GM12878 (cell line): ENCODE results near the gene KCNJ16. TPM values are rescaled to one million over a fixed set of nuclear protein-coding genes. Genes with fewer than 3 reads are reported as not detected.

Experiments
- ATAC-seq: fragments of 200-7000 bp; cut with Tn5 transposase; 3 replicates; pipeline ENCODE4 v1.9.1; 2020; ENCODE audit warnings: mild to moderate bottlenecking, moderate library complexity
- BruUV-seq: library from RNA; stranded (reverse); fragments of 400-500 nt; replicated peaks from 2 replicates; lab custom pipeline; 2021; lab: Mats Ljungman, UMichigan
- CTCF ChIA-PET: fragments of 300-600 bp; sonication (Branson Sonifier 250); formaldehyde crosslinking; extraction: SDS; loops from one replicate; lab custom pipeline; 2021; ENCODE audit warnings: inconsistent platforms; lab: Yijun Ruan, JAX
- POLR2A ChIA-PET: fragments of 350-600 bp; formaldehyde crosslinking; extraction: SDS; loops from one replicate; lab custom pipeline; 2021; ENCODE audit warnings: inconsistent platforms; lab: Charles Lee
- RAD21 ChIA-PET: fragments of 300-600 bp; sonication (Branson Sonifier 250); formaldehyde crosslinking; loops from one replicate; lab custom pipeline; 2023; ENCODE audit warnings: antibody characterized with exemption; ENCODE audit not compliant: unreplicated experiment; lab: Charles Lee
- SMC1A ChIA-PET: fragments of 300-600 bp; sonication (Branson Sonifier 250); formaldehyde crosslinking; loops from one replicate; lab custom pipeline; 2023; ENCODE audit not compliant: unreplicated experiment, uncharacterized antibody; lab: Charles Lee
- DNase-seq: peaks from one replicate; pipeline ENCODE4 v3.0.0-alpha.2; 2011; ENCODE audit warnings: low read depth, low spot score
- FAIRE-seq: peaks from 3 replicates; lab custom pipeline; 2011; peaks lifted over from hg19 to GRCh38; lab: Jason Lieb, UNC
- H2AFZ ChIP-seq: 2 replicates; pipeline ENCODE4 v1.6.0; 2011; ENCODE audit warnings: low read depth, low read length, control low read depth; ENCODE audit not compliant: control insufficient read depth
- H3K27ac ChIP-seq: 2 replicates; pipeline ENCODE4 v1.5.1; 2011; ENCODE audit warnings: control low read depth; ENCODE audit not compliant: control insufficient read depth, insufficient read depth
- H3K27me3 ChIP-seq, 2 experiments: replicated peaks in 1 of 2; 2 replicates each; pipeline versions ENCODE4 v1.6.0 to v1.6.1; 2011; ENCODE audit warnings: low read length in 1 of 2; ENCODE audit not compliant: control insufficient read depth in 2 of 2, insufficient read depth in 2 of 2
- H3K36me3 ChIP-seq, 2 experiments: 2 replicates each; pipeline ENCODE4 v1.5.1; 2011; ENCODE audit warnings: low read length in 1 of 2; ENCODE audit not compliant: control insufficient read depth in 2 of 2, insufficient read depth in 2 of 2
- H3K4me1 ChIP-seq: 2 replicates; pipeline ENCODE4 v1.6.1; 2011; ENCODE audit warnings: mild to moderate bottlenecking, low read length, moderate library complexity, mixed read lengths; ENCODE audit not compliant: control insufficient read depth, insufficient read depth
- H3K4me2 ChIP-seq: 2 replicates; pipeline ENCODE4 v1.6.0; 2011; ENCODE audit warnings: control low read depth; ENCODE audit not compliant: control insufficient read depth, insufficient read depth
- H3K4me3 ChIP-seq: fragments of 200-600 bp; sonication (generic); 2 replicates; pipeline ENCODE4 v1.5.1; 2016
- H3K79me2 ChIP-seq: 2 replicates; pipeline ENCODE4 v1.6.0; 2011; ENCODE audit warnings: low read length; ENCODE audit not compliant: control insufficient read depth, insufficient read depth
- H3K9ac ChIP-seq: 2 replicates; pipeline ENCODE4 v1.8.0; 2011; ENCODE audit warnings: low read length, control low read depth, mixed read lengths; ENCODE audit not compliant: control insufficient read depth, insufficient read depth
- H3K9me3 ChIP-seq: replicated peaks from 3 replicates; pipeline ENCODE4 v1.5.1; 2011; ENCODE audit warnings: mild to moderate bottlenecking, low read length; ENCODE audit not compliant: control insufficient read depth, insufficient read depth
- H4K20me1 ChIP-seq: 2 replicates; pipeline ENCODE4 v1.6.0; 2011; ENCODE audit not compliant: control insufficient read depth, insufficient read depth
- BMI1 ChIP-seq: fragments of 450-650 bp; IDR thresholded peaks from 2 replicates; pipeline ENCODE4 v1.6.1; 2016; ENCODE audit warnings: mild to moderate bottlenecking, moderate library complexity, borderline replicate concordance
- EP300 ChIP-seq, 2 experiments: fragments of 150-350 bp in 1 of 2; IDR thresholded peaks; 2 replicates each; pipeline ENCODE4 v1.6.1; 2011 to 2012; ENCODE audit warnings: low read depth in 2 of 2, low read length in 2 of 2, borderline replicate concordance in 1 of 2, improper control_type of control experiment in 1 of 2, inconsistent platforms in 1 of 2; ENCODE audit not compliant: control insufficient read depth in 1 of 2
- HCFC1 ChIP-seq: fragments of 150-350 bp; IDR thresholded peaks from 2 replicates; pipeline ENCODE4 v1.6.1; 2014; ENCODE audit warnings: low read length
- ZNF24 ChIP-seq: fragments of 450-650 bp; IDR thresholded peaks from 2 replicates; pipeline ENCODE4 v1.6.1; 2017; ENCODE audit warnings: antibody characterized with exemption, mild to moderate bottlenecking
- WGBS: methylation state at CpG from one replicate; pipeline ENCODE4 v1.1.6; 2016; ENCODE audit warnings: low lambda C conversion rate; ENCODE audit not compliant: insufficient replicate concordance, insufficient coverage; ENCODE audit errors: missing lambda C conversion rate; 5-methylcytosine and 5-hydroxymethylcytosine counted together
- in situ Hi-C: fragments of 300-500 bp; cut with MboI; formaldehyde crosslinking; loops from 9 replicates; pipeline ENCODE4 v1.14.3; 2018; ENCODE audit warnings: mixed read lengths
- intact Hi-C: fragments of 100-400 bp; cut with micrococcal nuclease; formaldehyde crosslinking; loops from one replicate; pipeline ENCODE4 v1.14.2; 2022; ENCODE audit not compliant: unreplicated experiment
- polyA plus RNA-seq, 11 experiments: library from polyadenylated mRNA; depleted of rRNA in 4 of 11; unstranded in 6 of 11; stranded (reverse) in 5 of 11; fragments of >200 nt; fragmentation: Nextera tagmentation in 4 of 11; fragmentation: Illumina TruSeq in 1 of 11; extraction: Ambion mirVana in 4 of 11; extraction: Trizol in 1 of 11; gene quantifications; 1 replicate in 1 of 11; 2 replicates in 10 of 11; pipeline versions ENCODE4 v1.2.1 to v1.2.3, GENCODE V29; 2011 to 2016; ENCODE audit warnings: inconsistent platforms in 2 of 11, missing spikeins in 2 of 11, low read depth in 1 of 11
- total RNA-seq, 4 experiments: library from RNA; depleted of rRNA in 3 of 4; stranded (reverse); fragments of >200 nt in 3 of 4; fragmentation: Illumina TruSeq in 1 of 4; extraction: Trizol in 1 of 4; gene quantifications; 2 replicates each; pipeline versions ENCODE4 v1.2.1 to v1.2.3, GENCODE V29; 2013 to 2021
- TF ChIP-seq, protein P1 (sequence below): fragments of 450-650 bp; IDR thresholded peaks from 2 replicates; pipeline ENCODE4 v1.6.1; 2018; ENCODE audit warnings: borderline replicate concordance, mild to moderate bottlenecking; ENCODE audit not compliant: partially characterized antibody
- TF ChIP-seq, protein P2 (sequence below): fragments of 450-650 bp; IDR thresholded peaks from 2 replicates; pipeline ENCODE4 v1.6.1; 2017; ENCODE audit warnings: borderline replicate concordance
- TF ChIP-seq, protein P3 (sequence below): fragments of 450-650 bp; conservative IDR thresholded peaks from 2 replicates; pipeline ENCODE4 v1.6.1; 2017; ENCODE audit warnings: mild to moderate bottlenecking, moderate library complexity

The KCNJ16 gene
- total and polyA plus RNA-seq, 10 of the 15 experiments (the other 5 are each of a cell fraction or from before 2014, with no cell fraction given): 0.08 to 0.24 (median 0.20) TPM; not detected in 7

DNA sequence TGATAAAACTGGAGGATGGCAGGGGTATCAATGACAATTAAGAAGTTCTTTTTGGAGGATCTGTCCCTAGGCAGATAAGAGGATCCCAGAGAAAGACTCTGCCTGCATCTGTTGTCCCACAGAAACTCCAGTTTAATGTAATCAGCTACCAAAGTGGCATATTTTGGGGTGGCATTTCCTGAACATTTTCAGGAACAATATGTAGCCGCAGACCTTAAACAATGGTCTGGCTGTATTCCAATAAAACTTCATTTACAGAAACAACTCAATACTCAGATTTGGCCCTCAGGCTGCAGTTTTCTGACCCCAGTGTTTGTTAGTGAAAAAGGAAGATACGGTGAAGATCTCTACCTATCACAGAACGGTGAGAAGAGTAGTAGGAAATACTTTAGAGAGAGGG, 46.1 kb downstream of the KCNJ16 start:
- no peak for FAIRE-seq
- SMC1A ChIA-PET: no interaction called here
- POLR2A ChIA-PET: no interaction called here
- no peaks in the 10 kb centered on the region; the same call in 2 of the 3 replicates for H3K9me3 ChIP-seq
- no peak for DNase-seq
- H3K9ac ChIP-seq: no peak overlapping the region
- 95% methylated on average over 3 of the region's 3 CpGs for WGBS
- CTCF ChIA-PET: interaction anchor here (1.1 kb wide), 1 partner anchor 512 kb away, joined by 3 read pairs; no protein-coding TSS in a partner anchor
- H3K4me3 ChIP-seq: no peak overlapping the region
- no peaks in the 10 kb centered on the region for H3K4me1 ChIP-seq
- RAD21 ChIA-PET: no interaction called here
- H3K36me3 ChIP-seq: no peaks in the 10 kb centered on the region
- H3K27ac ChIP-seq: no peak overlapping the region
- intact Hi-C loops: no loop called here
- H3K79me2 ChIP-seq: no peaks in the 10 kb centered on the region
- H3K4me2 ChIP-seq: no peak overlapping the region
- TF ChIP-seq HCFC1 (no peak), ZNF24 (no peak), BMI1 (no peak), EP300 (IDR thresholded peaks at IDR 0.05; ENCODE audit: borderline replicate concordance in 1 of 2, control insufficient read depth in 1 of 2, low read depth in 2 of 2, low read length in 2 of 2) (no peak)
- TF ChIP-seq, protein P1, sequence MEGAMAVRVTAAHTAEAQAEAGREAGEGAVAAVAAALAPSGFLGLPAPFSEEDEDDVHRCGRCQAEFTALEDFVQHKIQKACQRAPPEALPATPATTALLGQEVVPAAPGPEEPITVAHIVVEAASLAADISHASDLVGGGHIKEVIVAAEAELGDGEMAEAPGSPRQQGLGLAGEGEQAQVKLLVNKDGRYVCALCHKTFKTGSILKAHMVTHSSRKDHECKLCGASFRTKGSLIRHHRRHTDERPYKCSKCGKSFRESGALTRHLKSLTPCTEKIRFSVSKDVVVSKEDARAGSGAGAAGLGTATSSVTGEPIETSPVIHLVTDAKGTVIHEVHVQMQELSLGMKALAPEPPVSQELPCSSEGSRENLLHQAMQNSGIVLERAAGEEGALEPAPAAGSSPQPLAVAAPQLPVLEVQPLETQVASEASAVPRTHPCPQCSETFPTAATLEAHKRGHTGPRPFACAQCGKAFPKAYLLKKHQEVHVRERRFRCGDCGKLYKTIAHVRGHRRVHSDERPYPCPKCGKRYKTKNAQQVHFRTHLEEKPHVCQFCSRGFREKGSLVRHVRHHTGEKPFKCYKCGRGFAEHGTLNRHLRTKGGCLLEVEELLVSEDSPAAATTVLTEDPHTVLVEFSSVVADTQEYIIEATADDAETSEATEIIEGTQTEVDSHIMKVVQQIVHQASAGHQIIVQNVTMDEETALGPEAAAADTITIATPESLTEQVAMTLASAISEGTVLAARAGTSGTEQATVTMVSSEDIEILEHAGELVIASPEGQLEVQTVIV: no peak
- TF ChIP-seq, protein P2, sequence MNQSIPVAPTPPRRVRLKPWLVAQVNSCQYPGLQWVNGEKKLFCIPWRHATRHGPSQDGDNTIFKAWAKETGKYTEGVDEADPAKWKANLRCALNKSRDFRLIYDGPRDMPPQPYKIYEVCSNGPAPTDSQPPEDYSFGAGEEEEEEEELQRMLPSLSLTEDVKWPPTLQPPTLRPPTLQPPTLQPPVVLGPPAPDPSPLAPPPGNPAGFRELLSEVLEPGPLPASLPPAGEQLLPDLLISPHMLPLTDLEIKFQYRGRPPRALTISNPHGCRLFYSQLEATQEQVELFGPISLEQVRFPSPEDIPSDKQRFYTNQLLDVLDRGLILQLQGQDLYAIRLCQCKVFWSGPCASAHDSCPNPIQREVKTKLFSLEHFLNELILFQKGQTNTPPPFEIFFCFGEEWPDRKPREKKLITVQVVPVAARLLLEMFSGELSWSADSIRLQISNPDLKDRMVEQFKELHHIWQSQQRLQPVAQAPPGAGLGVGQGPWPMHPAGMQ: no peak
- TF ChIP-seq, protein P3, sequence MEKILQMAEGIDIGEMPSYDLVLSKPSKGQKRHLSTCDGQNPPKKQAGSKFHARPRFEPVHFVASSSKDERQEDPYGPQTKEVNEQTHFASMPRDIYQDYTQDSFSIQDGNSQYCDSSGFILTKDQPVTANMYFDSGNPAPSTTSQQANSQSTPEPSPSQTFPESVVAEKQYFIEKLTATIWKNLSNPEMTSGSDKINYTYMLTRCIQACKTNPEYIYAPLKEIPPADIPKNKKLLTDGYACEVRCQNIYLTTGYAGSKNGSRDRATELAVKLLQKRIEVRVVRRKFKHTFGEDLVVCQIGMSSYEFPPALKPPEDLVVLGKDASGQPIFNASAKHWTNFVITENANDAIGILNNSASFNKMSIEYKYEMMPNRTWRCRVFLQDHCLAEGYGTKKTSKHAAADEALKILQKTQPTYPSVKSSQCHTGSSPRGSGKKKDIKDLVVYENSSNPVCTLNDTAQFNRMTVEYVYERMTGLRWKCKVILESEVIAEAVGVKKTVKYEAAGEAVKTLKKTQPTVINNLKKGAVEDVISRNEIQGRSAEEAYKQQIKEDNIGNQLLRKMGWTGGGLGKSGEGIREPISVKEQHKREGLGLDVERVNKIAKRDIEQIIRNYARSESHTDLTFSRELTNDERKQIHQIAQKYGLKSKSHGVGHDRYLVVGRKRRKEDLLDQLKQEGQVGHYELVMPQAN: no peak
- no TSS peak for BruUV-seq
- no peaks in the 10 kb centered on the region for H3K27me3 ChIP-seq
- no peak overlapping the region for H2AFZ ChIP-seq
- in situ Hi-C loops: no loop called here
- no peaks in the 10 kb centered on the region for H4K20me1 ChIP-seq
- no peak for ATAC-seq
